Measurements from ENCODE around the gene RASL11B.
"Not testable (repeated sequence)": the region's sequence is repeated elsewhere in the genome, so short reads cannot be mapped to it uniquely, and the experiment has no call there.

Gene RASL11B

GRCh38 chr4:52861879-52862616, at the start of gene RASL11B:
Gene RASL11B, plus strand, starts transcription at chr4:52862317. Its CDS starts 191 bp downstream, at chr4:52862508.
- peak; percentile 80 to 86 for DNase-seq

GRCh38 chr4:52813546-52813945, 48.6 kb upstream of the RASL11B start:
- DNase-seq: no peak

- no peak for DNase-seq
These were observed 39.5 kb upstream of the RASL11B start for GRCh38 chr4:52822583-52822971.

GRCh38 chr4:52822972-52823701, 39.0 kb upstream of the RASL11B start:
- DNase-seq: no peak

- DNase-seq: no peak
These were observed 38.4 kb upstream of the RASL11B start for GRCh38 chr4:52823702-52824092.

GRCh38 chr4:52824270-52824602, 37.9 kb upstream of the RASL11B start:
- no peak for DNase-seq

- DNase-seq: no peak
These were observed 37.3 kb upstream of the RASL11B start for GRCh38 chr4:52824603-52825459.

GRCh38 chr4:52825460-52826090, 36.5 kb upstream of the RASL11B start:
- DNase-seq: no peak

GRCh38 chr4:52833941-52834525, 28.1 kb upstream of the RASL11B start:
- no peak for DNase-seq

GRCh38 chr4:52834641-52835456, 27.3 kb upstream of the RASL11B start:
- DNase-seq: not testable (repeated sequence)

GRCh38 chr4:52836120-52836519, 26.0 kb upstream of the RASL11B start:
- no peak for DNase-seq

- no peak for DNase-seq
These were observed 25.4 kb upstream of the RASL11B start for GRCh38 chr4:52836678-52837077.

- no peak for DNase-seq
These were observed 24.2 kb upstream of the RASL11B start for GRCh38 chr4:52837716-52838558.

GRCh38 chr4:52838729-52839586, 23.2 kb upstream of the RASL11B start:
- no peak for DNase-seq

- no peak for DNase-seq
These were observed 21.4 kb upstream of the RASL11B start for GRCh38 chr4:52840531-52841370.

GRCh38 chr4:52841682-52842456, 20.2 kb upstream of the RASL11B start:
- no peak for DNase-seq

- no peak for DNase-seq
These were observed 19.3 kb upstream of the RASL11B start for GRCh38 chr4:52842792-52843191.

- DNase-seq: no peak
These were observed 18.8 kb upstream of the RASL11B start for GRCh38 chr4:52843351-52843750.
